Metanephros (tissue), 1 donor: ENCODE results near the gene SPNS2. TPM values are rescaled to one million over a fixed set of nuclear protein-coding genes. Genes with fewer than 3 reads are reported as not detected.

Source experiments
- total RNA-seq: library from RNA; depleted of rRNA; stranded (reverse); fragments of >200 nt; gene quantifications from one replicate; pipeline ENCODE4 v1.2.3, GENCODE V29; 2014

SPNS2 gene
- 40.5 TPM for total RNA-seq

GRCh38 chr17:4498461-4499397 is at the start of gene SPNS2:
SPNS2 (plus strand) TSS chr17:4498881; CDS start chr17:4499048, 167 bp downstream.

GRCh38 chr17:4554997-4555799 is 56.5 kb downstream of the SPNS2 start, which contains the start of gene MYBBP1A:
MYBBP1A (minus strand) TSS chr17:4555384; CDS start chr17:4555324, 60 bp downstream.

GRCh38 chr17:4560421-4560820 is 61.7 kb downstream of the SPNS2 start, which contains the start of gene GGT6:
GGT6 (minus strand) TSS chr17:4560577; CDS start chr17:4560521, 56 bp downstream.

GRCh38 chr17:4584101-4584916 is 85.6 kb downstream of the SPNS2 start, which contains the start of gene SMTNL2:
SMTNL2 (plus strand) TSS chr17:4584529; CDS start chr17:4584606, 77 bp downstream.

Other genes starting within 250 kb of the SPNS2 start
- gene ANKFY1, start 234.9 kb upstream of the SPNS2 start, total RNA-seq: 62.2 TPM
- 54.5 TPM for gene UBE2G1, start 132.2 kb upstream of the SPNS2 start, total RNA-seq
- gene SPNS3, start 64.9 kb upstream of the SPNS2 start, total RNA-seq: 2.7 TPM
- gene MYBBP1A, start 56.5 kb downstream of the SPNS2 start, total RNA-seq: 38.4 TPM
- 15.0 TPM for gene GGT6, start 61.7 kb downstream of the SPNS2 start, total RNA-seq
- 95.6 TPM for gene SMTNL2, start 85.6 kb downstream of the SPNS2 start, total RNA-seq
- gene ALOX15, start 142.8 kb downstream of the SPNS2 start, total RNA-seq: 0.58 TPM
- gene PELP1, start 205.3 kb downstream of the SPNS2 start, total RNA-seq: 76.5 TPM
- 21.9 TPM for gene ARRB2, start 211.8 kb downstream of the SPNS2 start, total RNA-seq
- gene MED11, start 232.5 kb downstream of the SPNS2 start, total RNA-seq: 19.4 TPM
- 0.99 TPM for gene ZMYND15, start 241.0 kb downstream of the SPNS2 start, total RNA-seq
- 14.1 TPM for gene CXCL16, start 241.0 kb downstream of the SPNS2 start, total RNA-seq